Type B pancreatic cell (in vitro differentiated cells): ENCODE measurements around the gene EGFL7. TPM values are rescaled to one million over a fixed set of nuclear protein-coding genes. Genes with fewer than 3 reads are reported as not detected.

ENCODE experiments used
- DNase-seq: peaks from one replicate; pipeline ENCODE4 v3.0.0; 2021; ENCODE audit warnings: mixed read lengths; ENCODE audit not compliant: unreplicated experiment; ENCODE audit errors: extremely low spot score
- H3K27ac Mint-ChIP-seq: 2 replicates; pipeline ENCODE4 v1.8.0; 2021; ENCODE audit warnings: mild to moderate bottlenecking, mixed read lengths
- H3K27me3 Mint-ChIP-seq: 2 replicates; pipeline ENCODE4 v1.8.0; 2021; ENCODE audit warnings: mixed read lengths
- H3K36me3 Mint-ChIP-seq: 2 replicates; pipeline ENCODE4 v1.8.0; 2021; ENCODE audit warnings: mixed read lengths
- H3K4me1 Mint-ChIP-seq: one replicate; pipeline ENCODE4 v1.8.0; 2021; ENCODE audit warnings: mixed read lengths; ENCODE audit not compliant: unreplicated experiment
- H3K4me3 Mint-ChIP-seq: 2 replicates; pipeline ENCODE4 v1.8.0; 2021; ENCODE audit warnings: mild to moderate bottlenecking, mixed read lengths
- H3K9me3 Mint-ChIP-seq: 2 replicates; pipeline ENCODE4 v1.8.0; 2021; ENCODE audit warnings: mixed read lengths
- total RNA-seq: library from RNA; stranded (reverse); gene quantifications from 2 replicates; pipeline ENCODE4 v1.2.1, GENCODE V29; 2021; ENCODE audit warnings: low replicate concordance
- TF ChIP-seq, protein P1 (sequence below): fragments of 200-600 bp; sonication (generic); conservative IDR thresholded peaks from 2 replicates; pipeline ENCODE4 v1.5.0; 2021; ENCODE audit warnings: antibody characterized with exemption, mild to moderate bottlenecking

EGFL7 gene
- total RNA-seq, 1 donor from 2014 or later: 20.7 TPM

GRCh38 chr9:136657974-136658848 lies 4.5 kb upstream of the EGFL7 start:
- TF ChIP-seq, protein P1, sequence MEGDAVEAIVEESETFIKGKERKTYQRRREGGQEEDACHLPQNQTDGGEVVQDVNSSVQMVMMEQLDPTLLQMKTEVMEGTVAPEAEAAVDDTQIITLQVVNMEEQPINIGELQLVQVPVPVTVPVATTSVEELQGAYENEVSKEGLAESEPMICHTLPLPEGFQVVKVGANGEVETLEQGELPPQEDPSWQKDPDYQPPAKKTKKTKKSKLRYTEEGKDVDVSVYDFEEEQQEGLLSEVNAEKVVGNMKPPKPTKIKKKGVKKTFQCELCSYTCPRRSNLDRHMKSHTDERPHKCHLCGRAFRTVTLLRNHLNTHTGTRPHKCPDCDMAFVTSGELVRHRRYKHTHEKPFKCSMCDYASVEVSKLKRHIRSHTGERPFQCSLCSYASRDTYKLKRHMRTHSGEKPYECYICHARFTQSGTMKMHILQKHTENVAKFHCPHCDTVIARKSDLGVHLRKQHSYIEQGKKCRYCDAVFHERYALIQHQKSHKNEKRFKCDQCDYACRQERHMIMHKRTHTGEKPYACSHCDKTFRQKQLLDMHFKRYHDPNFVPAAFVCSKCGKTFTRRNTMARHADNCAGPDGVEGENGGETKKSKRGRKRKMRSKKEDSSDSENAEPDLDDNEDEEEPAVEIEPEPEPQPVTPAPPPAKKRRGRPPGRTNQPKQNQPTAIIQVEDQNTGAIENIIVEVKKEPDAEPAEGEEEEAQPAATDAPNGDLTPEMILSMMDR: no peak
- DNase-seq: no peak
- no peak overlapping the region for H3K4me3 Mint-ChIP-seq
- H3K36me3 Mint-ChIP-seq: no peaks in the 10 kb centered on the region
- H3K27me3 Mint-ChIP-seq: peaks cover 4% of the 10 kb centered on the region
- no peak overlapping the region for H3K27ac Mint-ChIP-seq
- no peaks in the 10 kb centered on the region for H3K9me3 Mint-ChIP-seq
- no peaks in the 10 kb centered on the region for H3K4me1 Mint-ChIP-seq

DNA sequence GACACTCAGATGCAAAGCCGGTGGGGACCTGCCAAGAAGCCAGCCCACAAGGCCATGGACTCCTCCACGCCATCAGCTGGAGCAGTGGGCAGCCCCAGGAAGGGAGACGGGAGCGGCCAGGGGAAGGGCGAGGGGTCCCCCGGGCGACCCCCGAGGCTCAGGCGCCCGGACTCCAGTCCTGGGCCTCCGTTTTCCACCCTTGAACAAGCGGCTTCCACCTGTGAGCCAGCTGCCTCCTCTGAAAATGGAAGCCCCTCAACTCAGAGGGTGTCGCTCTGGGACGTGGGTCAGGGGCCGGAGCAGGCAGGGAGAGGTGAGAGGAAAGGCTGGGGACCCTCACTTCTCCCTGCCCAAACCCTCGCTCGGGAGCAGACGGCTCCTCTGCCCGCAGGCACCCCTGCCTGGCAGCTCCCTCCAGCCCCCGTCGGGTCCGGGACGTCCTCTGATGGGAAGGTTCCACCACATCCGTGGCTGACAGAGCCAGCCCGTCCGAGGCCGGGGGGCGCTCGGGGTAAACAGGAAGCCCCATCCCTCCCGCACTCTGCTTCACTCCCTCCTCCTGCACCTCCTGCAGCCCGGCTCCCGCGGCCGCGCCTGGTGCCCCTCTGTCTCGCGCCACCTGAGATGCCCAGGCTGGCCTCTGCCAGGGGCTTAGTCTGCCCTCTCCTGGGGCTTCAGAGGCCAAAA lies 3.7 kb upstream of the EGFL7 start:
- Mint-ChIP-seq H3K4me3 (no peak overlapping the region), H3K27ac (no peak overlapping the region), H3K9me3 (no peaks in the 10 kb centered on the region), H3K36me3 (no peaks in the 10 kb centered on the region), H3K27me3 (peaks cover 4% of the 10 kb centered on the region), H3K4me1 (no peaks in the 10 kb centered on the region)
- DNase-seq: no peak
- TF ChIP-seq, protein P1: no peak

DNA sequence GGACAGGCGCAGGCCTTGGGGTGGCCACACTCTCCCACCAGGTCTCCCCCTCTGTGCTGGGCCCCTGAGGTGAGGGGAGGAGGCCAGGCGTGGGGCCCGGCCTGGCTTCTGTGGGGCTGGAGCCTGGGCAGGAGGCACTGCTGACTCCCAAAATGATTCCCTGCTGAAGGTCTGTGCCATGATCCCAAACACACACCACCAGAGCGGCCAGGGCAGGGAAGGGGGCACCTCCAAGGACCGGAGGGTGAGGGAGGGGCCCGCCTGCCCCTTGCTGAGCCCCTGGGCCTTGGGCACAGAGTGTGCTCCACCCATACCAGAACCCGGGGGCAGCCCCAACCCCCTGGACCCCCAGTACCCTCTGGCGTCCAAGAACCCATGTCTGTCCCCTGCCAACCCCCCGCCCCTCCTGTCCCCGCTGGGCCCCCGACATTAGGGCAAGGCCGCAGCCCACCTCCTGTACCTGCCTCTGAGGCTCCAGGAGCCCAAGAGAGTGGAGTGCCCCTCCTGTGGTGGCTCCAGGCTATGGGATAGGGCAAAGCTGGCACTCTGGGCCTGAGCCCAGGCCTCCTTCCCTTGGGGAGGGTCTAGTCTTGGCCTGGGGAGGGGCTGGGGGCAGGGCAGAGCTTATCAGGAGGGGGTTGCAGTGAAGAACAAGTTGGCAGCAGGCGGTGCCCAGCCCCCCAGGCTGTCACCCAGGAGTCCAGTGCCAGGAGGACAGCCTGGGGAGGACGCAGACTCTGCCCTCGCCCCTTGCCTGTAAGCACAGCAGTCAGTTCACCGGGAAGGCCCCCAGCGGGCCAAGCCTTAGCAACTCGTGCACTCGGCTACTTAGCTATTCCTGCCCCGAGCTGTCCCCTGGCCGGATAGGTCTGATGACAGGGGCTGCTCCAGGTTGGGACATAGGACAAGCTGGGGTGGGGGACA lies 2.6 kb upstream of the EGFL7 start:
- no peak for DNase-seq
- H3K36me3 Mint-ChIP-seq: no peaks in the 10 kb centered on the region
- H3K4me3 Mint-ChIP-seq: no peak overlapping the region
- H3K4me1 Mint-ChIP-seq: no peaks in the 10 kb centered on the region
- H3K9me3 Mint-ChIP-seq: no peaks in the 10 kb centered on the region
- TF ChIP-seq, protein P1: no peak
- peaks cover 4% of the 10 kb centered on the region for H3K27me3 Mint-ChIP-seq
- no peak overlapping the region for H3K27ac Mint-ChIP-seq

DNA sequence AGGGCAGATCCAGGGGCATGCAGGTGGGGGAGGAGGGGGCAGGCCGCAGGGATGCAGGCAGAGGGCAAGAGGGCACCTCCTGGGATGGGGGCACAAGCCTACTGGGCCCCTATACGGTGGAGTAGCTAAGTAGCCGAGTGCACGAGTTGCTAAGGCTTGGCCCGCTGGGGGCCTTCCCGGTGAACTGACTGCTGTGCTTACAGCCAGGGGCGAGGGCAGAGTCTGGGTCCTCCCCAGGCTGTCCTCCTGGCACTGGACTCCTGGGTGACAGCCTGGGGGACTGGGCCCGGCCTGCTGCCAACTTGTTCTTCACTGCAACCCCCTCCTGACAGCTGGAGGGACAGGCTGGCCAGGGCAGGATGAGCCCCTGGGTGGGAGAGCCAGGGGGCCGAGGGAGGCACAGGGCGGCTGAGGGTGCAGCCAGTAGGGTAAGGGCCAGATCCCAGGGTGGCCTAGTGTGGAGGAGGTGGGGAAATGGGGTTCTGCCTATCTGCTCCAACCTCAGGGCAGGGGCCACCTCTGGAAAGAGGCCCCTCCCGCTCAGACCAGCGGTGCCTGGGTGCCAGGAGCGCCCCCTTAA lies 1.7 kb upstream of the EGFL7 start:
- H3K27me3 Mint-ChIP-seq: peaks cover 4% of the 10 kb centered on the region

More for the DNA sequence above, 1.7 kb upstream of the EGFL7 start:
- no peaks in the 10 kb centered on the region for H3K9me3 Mint-ChIP-seq
- TF ChIP-seq, protein P1: no peak
- no peak overlapping the region for H3K4me3 Mint-ChIP-seq
- DNase-seq: no peak
- no peaks in the 10 kb centered on the region for H3K4me1 Mint-ChIP-seq
- no peak overlapping the region for H3K27ac Mint-ChIP-seq
- H3K36me3 Mint-ChIP-seq: no peaks in the 10 kb centered on the region
